AG09319 (cell line): ENCODE data around the gene C3.
"Not testable (repeated sequence)": the region's sequence is repeated elsewhere in the genome, so short reads cannot be mapped to it uniquely, and the experiment has no call there.

ENCODE experiments used
- DNase-seq: peaks from one replicate; pipeline ENCODE4 v3.0.0-alpha.2; 2010; ENCODE audit warnings: low read depth; ENCODE audit errors: extremely low read depth
- TF ChIP-seq, protein P1 (sequence below): IDR thresholded peaks from 2 replicates; pipeline ENCODE4 v1.5.1; 2011; ENCODE audit warnings: low read depth, mild to moderate bottlenecking, inconsistent platforms, low read length, moderate library complexity

Gene C3

DNA sequence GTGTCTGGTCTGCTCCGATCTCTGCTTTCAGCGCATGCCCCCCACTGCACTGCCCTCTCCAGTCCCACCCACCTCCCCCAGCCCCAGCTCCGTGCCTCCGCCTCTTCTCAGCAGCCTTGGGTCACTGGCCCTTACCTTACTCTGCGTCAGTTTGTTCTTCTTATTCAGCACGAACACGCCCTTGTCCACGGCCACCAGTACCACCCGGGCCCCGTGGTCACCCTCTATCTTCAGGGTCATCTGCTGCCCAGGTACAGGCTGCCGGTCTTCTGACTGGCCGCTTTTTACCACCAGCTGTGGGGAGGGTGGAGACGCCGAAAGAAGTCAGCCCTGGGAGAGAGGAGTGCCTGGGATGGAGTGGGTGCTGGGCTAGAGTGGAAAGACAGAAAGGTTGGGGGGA is 10.9 kb downstream of the C3 start:
- TF ChIP-seq, protein P1, sequence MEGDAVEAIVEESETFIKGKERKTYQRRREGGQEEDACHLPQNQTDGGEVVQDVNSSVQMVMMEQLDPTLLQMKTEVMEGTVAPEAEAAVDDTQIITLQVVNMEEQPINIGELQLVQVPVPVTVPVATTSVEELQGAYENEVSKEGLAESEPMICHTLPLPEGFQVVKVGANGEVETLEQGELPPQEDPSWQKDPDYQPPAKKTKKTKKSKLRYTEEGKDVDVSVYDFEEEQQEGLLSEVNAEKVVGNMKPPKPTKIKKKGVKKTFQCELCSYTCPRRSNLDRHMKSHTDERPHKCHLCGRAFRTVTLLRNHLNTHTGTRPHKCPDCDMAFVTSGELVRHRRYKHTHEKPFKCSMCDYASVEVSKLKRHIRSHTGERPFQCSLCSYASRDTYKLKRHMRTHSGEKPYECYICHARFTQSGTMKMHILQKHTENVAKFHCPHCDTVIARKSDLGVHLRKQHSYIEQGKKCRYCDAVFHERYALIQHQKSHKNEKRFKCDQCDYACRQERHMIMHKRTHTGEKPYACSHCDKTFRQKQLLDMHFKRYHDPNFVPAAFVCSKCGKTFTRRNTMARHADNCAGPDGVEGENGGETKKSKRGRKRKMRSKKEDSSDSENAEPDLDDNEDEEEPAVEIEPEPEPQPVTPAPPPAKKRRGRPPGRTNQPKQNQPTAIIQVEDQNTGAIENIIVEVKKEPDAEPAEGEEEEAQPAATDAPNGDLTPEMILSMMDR, result no peak
- no peak for DNase-seq

DNA sequence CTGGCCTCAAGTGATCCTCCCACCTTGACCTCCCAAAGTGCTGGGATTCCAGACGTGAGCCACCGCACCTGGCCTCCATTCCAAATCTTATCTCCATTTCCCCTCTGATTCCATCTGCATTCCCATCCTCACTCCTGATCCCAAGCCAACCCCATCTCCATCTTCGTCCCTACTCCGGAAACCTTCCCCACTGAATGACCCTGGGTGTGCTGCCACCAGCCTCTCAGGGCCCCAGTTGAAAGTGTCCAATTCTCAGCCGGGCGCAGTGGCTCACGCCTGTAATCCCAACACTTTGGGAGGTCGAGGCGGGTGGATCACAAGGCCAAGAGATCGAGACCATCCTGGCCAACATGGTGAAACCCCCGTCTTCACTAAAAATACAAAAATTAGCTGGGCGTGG is 11.5 kb downstream of the C3 start:
- DNase-seq, result not testable (repeated sequence)

DNA sequence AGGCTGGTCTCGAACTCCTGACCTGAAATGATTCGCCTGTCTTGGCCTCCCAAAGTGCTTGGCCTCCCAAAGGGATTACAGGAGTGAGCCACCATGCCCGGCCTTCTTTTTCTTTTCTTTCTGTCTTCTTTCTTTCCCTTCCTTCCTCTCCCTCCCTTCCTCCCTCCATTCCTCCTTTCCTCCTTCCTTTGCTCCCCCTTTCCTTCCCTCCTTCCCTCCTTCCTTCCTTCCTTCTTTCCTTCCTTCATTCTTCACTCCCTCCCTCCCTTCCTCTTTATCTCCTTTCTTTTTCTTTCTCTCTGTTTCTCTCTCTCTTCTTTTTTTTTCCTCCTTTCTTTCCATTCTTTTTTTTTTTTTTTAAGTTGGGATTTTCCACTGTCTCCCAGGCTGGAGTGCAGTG is 12.1 kb downstream of the C3 start:
- no peak for DNase-seq
- TF ChIP-seq, protein P1, result no peak

DNA sequence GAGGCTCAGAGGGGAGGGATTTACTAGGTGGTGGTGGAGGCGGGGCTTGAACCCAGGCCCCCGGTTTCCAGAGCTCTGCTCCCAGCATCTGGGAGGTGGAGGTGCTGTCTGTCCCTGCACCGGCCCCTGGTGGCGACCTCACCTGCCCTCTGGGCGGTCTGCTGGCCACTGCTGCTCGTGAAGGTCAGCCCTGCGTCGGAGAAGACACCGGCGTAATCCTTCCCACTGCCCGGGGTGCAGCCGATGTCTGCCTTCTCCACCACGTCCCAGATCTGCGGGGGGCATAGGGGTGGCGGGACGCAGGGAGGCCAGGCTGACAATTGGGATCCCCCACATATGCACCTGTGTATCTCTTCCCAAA is 12.8 kb downstream of the C3 start:
- TF ChIP-seq, protein P1, result no peak

DNA sequence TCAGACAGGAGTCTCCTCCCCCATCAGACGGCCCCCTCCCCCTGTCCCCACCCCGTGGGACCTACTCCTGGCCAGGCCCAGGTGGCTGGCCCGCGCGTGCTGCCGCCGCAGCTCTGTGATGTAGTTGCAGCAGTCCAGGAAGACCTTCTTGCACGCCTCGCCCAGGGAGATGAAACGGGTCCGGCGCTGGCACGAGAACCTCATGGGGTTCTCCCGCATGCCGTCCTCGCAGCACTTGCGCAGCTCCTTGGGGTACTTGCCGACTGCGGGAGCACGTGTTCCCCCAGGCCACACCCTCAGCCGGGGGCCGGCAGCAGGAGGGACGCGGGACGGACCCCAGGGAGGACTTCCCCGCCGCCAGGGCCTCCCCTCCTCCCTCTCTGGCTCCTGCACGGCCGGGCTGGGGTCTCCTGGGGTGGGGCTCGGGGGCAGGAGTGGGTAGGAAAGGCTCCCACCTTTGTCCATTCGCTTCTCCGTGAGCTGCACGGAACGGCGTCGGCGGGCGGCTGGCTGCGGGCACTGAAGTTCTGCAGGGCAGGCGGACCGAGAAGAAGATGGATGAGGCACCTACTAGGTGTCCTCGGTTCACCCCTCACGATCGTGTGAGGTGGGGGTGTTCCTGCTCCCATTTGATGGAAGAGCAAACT is 13.3 kb downstream of the C3 start:
- DNase-seq, result no peak
- TF ChIP-seq, protein P1, result no peak

More for the DNA sequence above, 12.8 kb downstream of the C3 start:
- no peak for DNase-seq

DNA sequence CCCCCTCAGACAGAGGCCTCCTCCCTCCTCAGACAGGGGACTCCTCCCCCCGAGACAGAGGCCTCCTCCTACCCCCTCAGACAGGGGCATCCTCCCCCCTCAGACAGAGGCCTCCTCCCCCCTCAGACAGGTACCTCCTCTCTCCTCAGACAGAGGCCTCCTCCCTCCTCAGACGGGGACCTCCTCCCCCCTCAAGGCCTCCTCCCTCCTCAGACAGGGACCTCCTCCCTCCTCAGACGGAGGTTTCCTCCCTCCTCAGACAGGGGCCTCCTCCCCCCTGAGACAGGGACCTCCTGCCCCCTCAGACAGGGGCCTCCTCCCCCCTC is 13.9 kb downstream of the C3 start:
- DNase-seq, result no peak
- TF ChIP-seq, protein P1, result no peak

DNA sequence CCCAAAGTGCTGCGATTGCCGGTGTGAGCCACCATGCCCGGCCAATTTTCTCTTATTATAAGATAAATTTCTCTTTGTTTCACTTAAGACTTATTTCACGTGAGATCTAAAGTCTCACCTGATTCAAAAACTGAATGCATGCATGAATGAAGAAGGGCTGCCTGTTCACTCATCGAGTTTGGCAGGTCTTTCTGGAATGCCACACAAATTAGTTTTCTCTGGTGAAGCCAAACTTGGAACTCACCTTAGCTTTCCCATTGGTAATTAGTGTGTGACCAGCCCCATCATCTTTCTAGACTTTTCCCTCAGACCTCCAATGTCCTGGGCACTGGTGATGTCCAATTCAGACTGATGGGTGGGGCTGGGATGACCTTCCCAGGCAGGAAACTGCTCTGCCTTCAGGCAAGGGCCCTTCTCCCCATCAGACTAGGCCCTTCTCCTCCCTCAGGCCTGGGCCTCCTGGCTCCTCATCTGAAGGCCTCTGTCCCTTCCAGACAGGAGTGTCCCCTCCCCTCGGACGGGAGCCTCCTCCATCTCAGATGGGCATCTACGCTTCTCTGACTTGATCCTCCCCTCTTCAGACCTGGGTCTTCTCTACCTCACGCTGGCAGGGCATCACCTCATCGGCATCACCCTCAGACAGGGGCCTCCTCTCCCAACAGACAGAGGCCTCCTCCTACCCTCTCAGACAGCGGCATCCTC is 14.4 kb downstream of the C3 start:
- TF ChIP-seq, protein P1, result no peak
- DNase-seq, result no peak
